Measurements from ENCODE around the gene SPTB. TPM values are rescaled to one million over a fixed set of nuclear protein-coding genes. Genes with fewer than 3 reads are reported as not detected.

The SPTB gene
- total and polyA plus RNA-seq, 10 of the 15 experiments (the other 5 are each of a cell fraction or from before 2014, with no cell fraction given) = under 0.01 to 0.04 (median 0.02) TPM; not detected in 4

DNA sequence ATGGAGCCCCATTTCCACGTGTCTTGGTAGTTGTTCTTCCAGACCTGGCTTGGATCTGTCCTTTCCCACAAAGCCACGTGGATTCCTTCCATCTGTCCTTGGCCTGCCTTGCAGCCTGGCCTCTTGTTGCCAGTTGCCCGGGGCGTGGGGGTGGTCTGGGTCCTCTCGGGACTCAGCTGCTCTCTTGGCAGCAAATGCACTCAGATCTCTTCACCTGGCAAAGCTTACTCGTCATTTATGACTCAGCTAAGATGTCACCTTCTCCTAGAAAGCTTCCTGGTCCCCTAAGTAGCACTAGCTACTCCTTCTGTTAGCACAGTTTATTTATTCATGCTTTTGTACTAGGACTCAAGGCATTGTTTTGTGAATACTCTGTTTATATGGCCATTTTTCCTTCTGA is 161.8 kb downstream of the SPTB start:
- Histone ChIP-seq H3K36me3 (ENCODE audit: control insufficient read depth in 2 of 2, insufficient read depth in 2 of 2, low read length in 1 of 2) (no peaks in the 10 kb centered on the region), H3K9me3 (replicated peaks; ENCODE audit: control insufficient read depth, insufficient read depth, low read length) (peaks cover 2% of the 10 kb centered on the region; the same call in 2 of the 3 replicates), H2AFZ (ENCODE audit: control insufficient read depth, low read depth, low read length) (no peak overlapping the region), H3K4me1 (ENCODE audit: control insufficient read depth, insufficient read depth, low read length) (no peaks in the 10 kb centered on the region), H3K79me2 (ENCODE audit: control insufficient read depth, insufficient read depth, low read length) (no peaks in the 10 kb centered on the region), H3K4me2 (ENCODE audit: control insufficient read depth, insufficient read depth) (no peak overlapping the region), H4K20me1 (ENCODE audit: control insufficient read depth, insufficient read depth) (no peaks in the 10 kb centered on the region), H3K9ac (ENCODE audit: control insufficient read depth, insufficient read depth, low read length) (no peak overlapping the region), H3K27me3 (replicated peaks in 1 of 2; ENCODE audit: control insufficient read depth in 2 of 2, insufficient read depth in 2 of 2, low read length in 1 of 2) (no peaks in the 10 kb centered on the region), H3K4me3 (no peak overlapping the region), H3K27ac (ENCODE audit: control insufficient read depth, insufficient read depth) (no peak overlapping the region)
- ChIA-PET RAD21 (ENCODE audit: unreplicated experiment) (interaction anchor here (0.6 to 1.3 kb wide), 2 partner anchors 44 to 290 kb away, joined by 3 to 4 read pairs; no protein-coding TSS in a partner anchor), POLR2A (interaction anchor here (1.5 kb wide), 1 partner anchor 9 kb away, joined by 5 read pairs; no protein-coding TSS in a partner anchor), SMC1A (ENCODE audit: uncharacterized antibody, unreplicated experiment) (interaction anchor here (2.0 kb wide), 1 partner anchor 11 kb away, joined by 4 read pairs; no protein-coding TSS in a partner anchor), CTCF (interaction anchor here (1.5 to 2.4 kb wide), 2 partner anchors 10 to 44 kb away, joined by 7 to 10 read pairs; no protein-coding TSS in a partner anchor)
- WGBS (ENCODE audit: insufficient coverage, insufficient replicate concordance, low lambda C conversion rate, missing lambda C conversion rate) = 0% methylated on average over 6 of the region's 6 CpGs
- DNase-seq (ENCODE audit: low read depth, low spot score) = no peak
- in situ Hi-C loops (cut with MboI) (no loop called here), intact Hi-C loops (cut with micrococcal nuclease; ENCODE audit: unreplicated experiment) (no loop called here)
- ATAC-seq = no peak
- BruUV-seq (replicated peaks) = no TSS peak
- no peak for FAIRE-seq
- no peak for TF ChIP-seq SRF (IDR thresholded peaks at IDR 0.05; ENCODE audit: low read depth in 2 of 2, low read length in 2 of 2)
- TF ChIP-seq, protein P1, sequence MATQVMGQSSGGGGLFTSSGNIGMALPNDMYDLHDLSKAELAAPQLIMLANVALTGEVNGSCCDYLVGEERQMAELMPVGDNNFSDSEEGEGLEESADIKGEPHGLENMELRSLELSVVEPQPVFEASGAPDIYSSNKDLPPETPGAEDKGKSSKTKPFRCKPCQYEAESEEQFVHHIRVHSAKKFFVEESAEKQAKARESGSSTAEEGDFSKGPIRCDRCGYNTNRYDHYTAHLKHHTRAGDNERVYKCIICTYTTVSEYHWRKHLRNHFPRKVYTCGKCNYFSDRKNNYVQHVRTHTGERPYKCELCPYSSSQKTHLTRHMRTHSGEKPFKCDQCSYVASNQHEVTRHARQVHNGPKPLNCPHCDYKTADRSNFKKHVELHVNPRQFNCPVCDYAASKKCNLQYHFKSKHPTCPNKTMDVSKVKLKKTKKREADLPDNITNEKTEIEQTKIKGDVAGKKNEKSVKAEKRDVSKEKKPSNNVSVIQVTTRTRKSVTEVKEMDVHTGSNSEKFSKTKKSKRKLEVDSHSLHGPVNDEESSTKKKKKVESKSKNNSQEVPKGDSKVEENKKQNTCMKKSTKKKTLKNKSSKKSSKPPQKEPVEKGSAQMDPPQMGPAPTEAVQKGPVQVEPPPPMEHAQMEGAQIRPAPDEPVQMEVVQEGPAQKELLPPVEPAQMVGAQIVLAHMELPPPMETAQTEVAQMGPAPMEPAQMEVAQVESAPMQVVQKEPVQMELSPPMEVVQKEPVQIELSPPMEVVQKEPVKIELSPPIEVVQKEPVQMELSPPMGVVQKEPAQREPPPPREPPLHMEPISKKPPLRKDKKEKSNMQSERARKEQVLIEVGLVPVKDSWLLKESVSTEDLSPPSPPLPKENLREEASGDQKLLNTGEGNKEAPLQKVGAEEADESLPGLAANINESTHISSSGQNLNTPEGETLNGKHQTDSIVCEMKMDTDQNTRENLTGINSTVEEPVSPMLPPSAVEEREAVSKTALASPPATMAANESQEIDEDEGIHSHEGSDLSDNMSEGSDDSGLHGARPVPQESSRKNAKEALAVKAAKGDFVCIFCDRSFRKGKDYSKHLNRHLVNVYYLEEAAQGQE (IDR thresholded peaks at IDR 0.05; ENCODE audit: low read depth, low read length) = no peak
- TF ChIP-seq SREBF1 (IDR thresholded peaks at IDR 0.05; ENCODE audit: low read length) = no peak
- TF ChIP-seq, protein P2, sequence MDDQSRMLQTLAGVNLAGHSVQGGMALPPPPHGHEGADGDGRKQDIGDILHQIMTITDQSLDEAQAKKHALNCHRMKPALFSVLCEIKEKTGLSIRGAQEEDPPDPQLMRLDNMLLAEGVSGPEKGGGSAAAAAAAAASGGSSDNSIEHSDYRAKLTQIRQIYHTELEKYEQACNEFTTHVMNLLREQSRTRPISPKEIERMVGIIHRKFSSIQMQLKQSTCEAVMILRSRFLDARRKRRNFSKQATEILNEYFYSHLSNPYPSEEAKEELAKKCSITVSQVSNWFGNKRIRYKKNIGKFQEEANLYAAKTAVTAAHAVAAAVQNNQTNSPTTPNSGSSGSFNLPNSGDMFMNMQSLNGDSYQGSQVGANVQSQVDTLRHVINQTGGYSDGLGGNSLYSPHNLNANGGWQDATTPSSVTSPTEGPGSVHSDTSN (IDR thresholded peaks at IDR 0.05; ENCODE audit: insufficient replicate concordance, low read depth, low read length) = no peak
- TF ChIP-seq YBX1 (IDR thresholded peaks at IDR 0.05) = no peak
- no peak for TF ChIP-seq KDM1A (IDR thresholded peaks at IDR 0.05; ENCODE audit: borderline replicate concordance)
- no peak for TF ChIP-seq ASH2L (IDR thresholded peaks at IDR 0.05; ENCODE audit: borderline replicate concordance, low read depth)
- TF ChIP-seq HCFC1 (IDR thresholded peaks at IDR 0.05; ENCODE audit: low read length) = no peak
- TF ChIP-seq, protein P3, sequence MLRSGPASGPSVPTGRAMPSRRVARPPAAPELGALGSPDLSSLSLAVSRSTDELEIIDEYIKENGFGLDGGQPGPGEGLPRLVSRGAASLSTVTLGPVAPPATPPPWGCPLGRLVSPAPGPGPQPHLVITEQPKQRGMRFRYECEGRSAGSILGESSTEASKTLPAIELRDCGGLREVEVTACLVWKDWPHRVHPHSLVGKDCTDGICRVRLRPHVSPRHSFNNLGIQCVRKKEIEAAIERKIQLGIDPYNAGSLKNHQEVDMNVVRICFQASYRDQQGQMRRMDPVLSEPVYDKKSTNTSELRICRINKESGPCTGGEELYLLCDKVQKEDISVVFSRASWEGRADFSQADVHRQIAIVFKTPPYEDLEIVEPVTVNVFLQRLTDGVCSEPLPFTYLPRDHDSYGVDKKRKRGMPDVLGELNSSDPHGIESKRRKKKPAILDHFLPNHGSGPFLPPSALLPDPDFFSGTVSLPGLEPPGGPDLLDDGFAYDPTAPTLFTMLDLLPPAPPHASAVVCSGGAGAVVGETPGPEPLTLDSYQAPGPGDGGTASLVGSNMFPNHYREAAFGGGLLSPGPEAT (IDR thresholded peaks at IDR 0.05; ENCODE audit: low read depth) = no peak
- TF ChIP-seq, protein P4, sequence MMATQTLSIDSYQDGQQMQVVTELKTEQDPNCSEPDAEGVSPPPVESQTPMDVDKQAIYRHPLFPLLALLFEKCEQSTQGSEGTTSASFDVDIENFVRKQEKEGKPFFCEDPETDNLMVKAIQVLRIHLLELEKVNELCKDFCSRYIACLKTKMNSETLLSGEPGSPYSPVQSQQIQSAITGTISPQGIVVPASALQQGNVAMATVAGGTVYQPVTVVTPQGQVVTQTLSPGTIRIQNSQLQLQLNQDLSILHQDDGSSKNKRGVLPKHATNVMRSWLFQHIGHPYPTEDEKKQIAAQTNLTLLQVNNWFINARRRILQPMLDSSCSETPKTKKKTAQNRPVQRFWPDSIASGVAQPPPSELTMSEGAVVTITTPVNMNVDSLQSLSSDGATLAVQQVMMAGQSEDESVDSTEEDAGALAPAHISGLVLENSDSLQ (IDR thresholded peaks at IDR 0.05) = no peak
- TF ChIP-seq, protein P5, sequence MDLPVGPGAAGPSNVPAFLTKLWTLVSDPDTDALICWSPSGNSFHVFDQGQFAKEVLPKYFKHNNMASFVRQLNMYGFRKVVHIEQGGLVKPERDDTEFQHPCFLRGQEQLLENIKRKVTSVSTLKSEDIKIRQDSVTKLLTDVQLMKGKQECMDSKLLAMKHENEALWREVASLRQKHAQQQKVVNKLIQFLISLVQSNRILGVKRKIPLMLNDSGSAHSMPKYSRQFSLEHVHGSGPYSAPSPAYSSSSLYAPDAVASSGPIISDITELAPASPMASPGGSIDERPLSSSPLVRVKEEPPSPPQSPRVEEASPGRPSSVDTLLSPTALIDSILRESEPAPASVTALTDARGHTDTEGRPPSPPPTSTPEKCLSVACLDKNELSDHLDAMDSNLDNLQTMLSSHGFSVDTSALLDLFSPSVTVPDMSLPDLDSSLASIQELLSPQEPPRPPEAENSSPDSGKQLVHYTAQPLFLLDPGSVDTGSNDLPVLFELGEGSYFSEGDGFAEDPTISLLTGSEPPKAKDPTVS (IDR thresholded peaks at IDR 0.05; ENCODE audit: low read depth, low read length) = no peak
- no peak for TF ChIP-seq NRF1 (conservative IDR thresholded peaks at IDR 0.05; ENCODE audit: low read depth, low read length)
- TF ChIP-seq BRCA1 (IDR thresholded peaks at IDR 0.05; ENCODE audit: low read depth, low read length) = no peak
- TF ChIP-seq POLR2AphosphoS2 (IDR thresholded peaks at IDR 0.05; ENCODE audit: low read depth, low read length) = no peak
- no peak for TF ChIP-seq TBL1XR1 (IDR thresholded peaks at IDR 0.05; ENCODE audit: low read depth, low read length)
- no peak for TF ChIP-seq IRF4 (IDR thresholded peaks at IDR 0.05; ENCODE audit: low read depth, low read length)
